CD4-positive, alpha-beta T cell treated with Interleukin-21 for 1 hour (primary cell): ENCODE data around the gene KDM4B.

ENCODE experiments used
- DNase-seq: peaks from one replicate; pipeline ENCODE4 v3.0.0-alpha.2; 2020

KDM4B gene

DNA sequence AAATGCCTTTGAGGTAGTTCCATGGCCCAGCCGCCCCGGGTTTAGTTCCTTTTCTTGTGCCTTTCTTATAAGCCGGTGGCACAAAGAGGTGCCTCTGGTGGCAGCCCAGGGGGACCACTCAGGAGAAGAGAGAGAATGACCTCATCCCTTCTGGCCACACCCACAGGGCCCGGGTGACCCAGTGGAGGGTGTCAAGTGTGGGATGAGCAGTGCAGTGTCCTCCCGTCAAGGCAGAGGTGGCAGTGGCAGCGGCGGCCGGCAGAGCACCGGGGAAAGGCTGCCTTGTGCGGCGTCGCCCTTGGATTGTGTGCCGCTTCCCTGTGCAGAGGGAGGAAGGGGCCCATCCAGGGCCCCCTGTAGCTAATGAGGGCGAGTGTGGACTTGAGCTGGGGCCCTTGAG is 47.9 kb downstream of the KDM4B start:
- DNase-seq: no peak

DNA sequence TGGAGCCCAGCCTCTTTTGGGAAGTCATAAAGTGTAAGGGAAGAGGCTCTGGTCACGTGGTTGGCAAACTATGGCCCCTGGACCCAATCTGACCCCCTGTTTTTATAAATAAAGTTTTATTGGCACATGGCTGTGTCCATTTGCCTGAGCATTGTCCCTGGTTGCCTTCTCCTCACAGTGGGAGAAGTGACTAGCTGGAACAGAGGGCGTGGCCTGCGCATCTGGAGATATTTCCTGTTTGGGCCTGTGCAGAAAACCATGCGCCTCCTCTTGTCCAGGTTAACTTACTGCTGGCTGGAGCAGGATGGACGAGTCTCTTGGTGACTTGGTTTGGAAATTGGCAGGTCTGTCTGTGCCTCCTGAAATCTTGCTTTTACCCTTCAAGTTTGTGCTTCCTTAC is 48.3 kb downstream of the KDM4B start:
- DNase-seq: no peak

DNA sequence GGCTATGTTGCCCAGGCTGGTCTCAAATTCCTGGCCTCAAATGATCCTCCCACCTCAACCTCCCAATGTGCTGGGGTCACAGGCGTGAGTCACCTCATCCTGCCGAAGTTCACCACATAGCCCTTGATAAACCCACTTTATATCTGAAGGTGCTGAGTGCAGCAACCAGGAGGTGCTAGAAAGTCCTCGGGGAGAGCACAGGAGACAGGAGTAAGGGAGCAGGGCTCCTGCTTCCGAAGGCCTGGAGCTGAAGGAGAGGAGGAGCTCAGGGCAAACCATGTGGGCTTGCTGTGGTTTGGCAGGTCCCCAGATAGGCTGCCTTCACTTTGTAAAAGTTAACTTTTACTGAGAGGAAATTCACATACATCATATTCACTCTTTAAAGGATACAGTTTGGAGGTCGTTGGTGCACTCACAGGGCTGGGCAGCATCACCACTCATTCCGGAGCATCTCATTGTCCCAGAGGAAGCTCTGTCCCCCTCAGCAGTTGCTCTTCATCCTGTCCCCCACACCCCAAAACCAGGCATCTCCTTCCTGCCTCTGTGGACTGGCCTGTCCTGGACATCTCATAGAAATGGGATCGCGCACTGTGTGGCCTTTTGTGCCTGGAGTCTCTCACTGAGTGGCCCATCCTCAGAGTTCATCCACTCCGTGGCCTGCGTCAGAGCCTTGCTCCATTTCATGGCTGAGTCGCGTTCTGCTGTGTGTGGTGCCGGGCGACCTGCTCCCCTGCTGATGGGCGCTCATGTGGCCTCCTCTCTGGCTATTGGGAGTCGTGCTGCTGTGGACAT is 49.5 kb downstream of the KDM4B start:
- DNase-seq: no peak

DNA sequence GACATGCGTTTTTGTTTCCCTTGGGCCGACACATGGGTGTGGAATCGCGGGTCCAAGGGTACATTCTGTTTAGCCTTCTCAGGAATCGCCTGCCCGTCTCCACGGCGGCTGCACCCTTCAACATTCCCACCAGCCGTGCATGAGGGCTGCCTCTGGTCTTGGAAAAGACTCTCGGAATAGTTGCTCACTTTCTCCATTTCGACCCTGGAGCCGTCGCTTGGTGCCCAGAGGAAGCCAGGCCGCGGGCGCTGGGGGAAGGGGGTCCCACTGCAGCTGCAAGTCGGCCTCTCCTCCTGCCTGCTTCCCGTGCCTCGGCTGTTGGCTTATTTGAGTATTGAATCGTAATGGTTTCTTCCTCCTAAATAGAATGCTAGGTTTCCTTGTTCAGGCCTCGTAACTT is 51.5 kb downstream of the KDM4B start:
- DNase-seq: no peak

DNA sequence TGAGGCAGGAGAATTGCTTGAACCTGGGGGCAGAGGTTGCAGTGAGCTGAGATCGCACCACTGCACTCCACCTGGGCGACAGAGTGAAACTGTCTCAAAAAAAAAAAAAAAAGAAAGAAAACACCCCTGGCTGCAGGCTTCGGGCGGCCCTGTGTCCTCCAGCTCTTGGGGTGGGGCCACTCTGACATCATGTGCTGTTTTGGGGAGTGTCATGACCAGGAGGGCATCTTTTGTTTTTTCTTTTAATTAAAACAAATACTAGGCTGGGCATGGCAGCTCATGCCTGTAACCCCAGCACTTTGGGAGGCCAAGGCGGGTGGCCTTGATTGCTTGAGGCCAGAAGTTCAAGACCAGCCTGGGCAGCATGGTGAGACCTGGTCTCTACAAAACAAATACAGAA is 52.1 kb downstream of the KDM4B start:
- DNase-seq: no peak

GRCh38 chr19:5022066-5022860 is 53.4 kb downstream of the KDM4B start:
- DNase-seq: no peak

- no peak for DNase-seq
Measured at GRCh38 chr19:5023128-5023571, 54.2 kb downstream of the KDM4B start.

- no peak for DNase-seq
Measured at GRCh38 chr19:5024282-5024681, 55.4 kb downstream of the KDM4B start.

DNA sequence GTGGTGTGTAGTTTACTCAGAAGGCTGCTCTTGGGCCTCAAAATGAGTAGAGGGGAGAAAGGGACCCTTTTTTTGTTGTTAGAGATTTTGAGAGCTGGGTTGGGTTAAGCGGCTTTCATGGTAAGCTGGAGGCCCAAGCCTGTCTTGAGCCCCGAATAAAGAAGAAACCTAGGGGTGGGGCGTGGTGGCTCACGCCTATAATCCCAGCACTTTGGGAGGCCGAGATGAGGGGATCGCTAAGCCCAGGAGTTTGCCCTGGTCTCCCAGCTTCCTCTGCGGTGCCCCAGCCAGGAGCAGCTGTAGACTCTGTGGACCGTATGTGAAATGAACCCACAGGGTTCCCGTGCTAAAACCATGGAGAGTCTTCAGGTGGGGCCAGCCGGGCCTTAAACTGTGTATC is 56.1 kb downstream of the KDM4B start:
- no peak for DNase-seq

- no peak for DNase-seq
Measured at GRCh38 chr19:5026706-5027273, 57.9 kb downstream of the KDM4B start.

DNA sequence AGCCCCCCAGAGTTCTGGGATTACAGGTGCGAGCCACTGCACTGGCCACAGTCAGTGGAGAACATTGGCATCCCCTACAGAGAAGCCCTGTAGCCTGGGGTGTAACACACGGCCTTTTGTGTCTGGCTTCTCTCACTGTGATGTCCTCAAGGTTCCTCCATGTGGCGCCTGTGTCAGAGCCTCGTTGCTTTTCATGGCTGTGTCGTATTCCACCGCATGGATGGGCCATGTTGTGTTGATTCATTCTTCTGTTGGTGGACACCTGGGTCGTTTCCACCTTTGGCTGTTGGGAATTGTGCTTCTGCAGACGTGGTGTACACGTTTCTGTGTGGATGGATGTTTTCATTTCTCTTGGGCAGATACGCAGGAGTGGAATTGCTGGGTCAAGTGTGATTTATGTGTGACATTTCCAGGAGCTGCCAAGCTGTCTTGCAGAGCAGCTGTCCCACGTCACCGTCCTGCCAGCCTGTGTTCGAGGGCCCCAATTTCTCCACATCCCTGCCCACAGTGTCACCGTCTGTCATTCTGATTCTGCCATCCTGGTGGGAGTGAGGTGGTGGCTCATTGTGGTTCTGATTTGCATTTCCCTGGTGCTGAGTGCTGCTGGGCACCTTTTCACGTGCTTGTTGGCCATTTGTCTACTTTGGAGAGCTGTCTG is 59.4 kb downstream of the KDM4B start:
- DNase-seq: no peak

- DNase-seq: peak; percentile 62
Measured at GRCh38 chr19:5029596-5029995, 60.7 kb downstream of the KDM4B start.

DNA sequence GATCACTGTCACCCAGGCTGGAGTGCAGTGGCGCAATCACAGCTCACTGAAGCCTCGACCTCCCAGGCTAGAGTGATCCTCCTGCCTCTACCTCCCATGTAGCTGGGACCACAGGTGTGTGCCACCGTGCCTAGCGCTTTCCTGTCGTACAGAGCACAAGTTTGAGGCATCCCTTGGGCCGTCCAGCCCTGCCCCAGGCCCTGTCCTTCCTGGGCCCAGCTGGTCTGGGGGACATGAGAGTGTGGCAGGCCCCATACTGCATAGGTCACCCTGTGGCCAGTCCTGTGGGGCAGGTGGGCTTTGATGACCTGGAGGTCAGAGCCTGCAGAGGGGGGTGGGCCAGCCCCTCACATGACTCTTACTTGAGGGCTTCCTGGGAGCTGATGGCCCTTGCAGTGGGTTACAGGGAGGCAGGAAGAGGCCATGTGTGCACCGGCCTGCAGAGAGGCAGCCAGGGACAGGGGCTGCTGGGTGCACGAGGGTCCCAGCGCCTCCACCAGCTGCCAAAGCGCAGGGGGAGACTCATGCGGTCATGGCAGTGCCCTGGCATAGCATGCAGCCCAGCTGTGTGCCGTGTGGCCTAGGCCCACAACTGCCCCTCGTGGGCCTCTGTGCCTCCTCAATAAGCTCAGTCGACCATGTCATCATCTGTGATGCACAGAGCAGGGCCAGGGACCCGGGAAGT is 61.4 kb downstream of the KDM4B start:
- no peak for DNase-seq

DNA sequence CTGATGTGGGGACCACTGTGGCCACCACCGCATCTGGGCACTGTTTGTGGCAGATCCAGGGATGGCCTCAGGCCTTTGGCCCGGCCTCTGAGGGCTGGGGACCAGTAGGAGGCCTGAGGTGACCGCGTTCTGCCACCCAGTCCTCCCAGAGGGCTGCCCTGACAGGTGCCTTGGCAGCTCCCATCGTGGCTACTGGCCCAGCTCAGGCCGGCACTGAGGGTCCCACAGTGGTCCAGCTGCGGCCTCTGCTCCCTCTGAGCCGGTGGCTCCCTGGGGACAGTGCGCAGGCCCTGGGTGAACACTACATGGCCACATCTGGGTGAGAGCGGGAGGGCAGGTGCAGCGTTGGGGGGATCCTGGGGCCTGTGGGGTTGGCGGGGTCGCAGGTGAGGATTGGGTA is 61.9 kb downstream of the KDM4B start:
- no peak for DNase-seq

GRCh38 chr19:5031231-5032100 is 62.6 kb downstream of the KDM4B start:
- DNase-seq: peak; percentile 79

- DNase-seq: no peak
Measured at GRCh38 chr19:5032101-5032967, 63.4 kb downstream of the KDM4B start.

DNA sequence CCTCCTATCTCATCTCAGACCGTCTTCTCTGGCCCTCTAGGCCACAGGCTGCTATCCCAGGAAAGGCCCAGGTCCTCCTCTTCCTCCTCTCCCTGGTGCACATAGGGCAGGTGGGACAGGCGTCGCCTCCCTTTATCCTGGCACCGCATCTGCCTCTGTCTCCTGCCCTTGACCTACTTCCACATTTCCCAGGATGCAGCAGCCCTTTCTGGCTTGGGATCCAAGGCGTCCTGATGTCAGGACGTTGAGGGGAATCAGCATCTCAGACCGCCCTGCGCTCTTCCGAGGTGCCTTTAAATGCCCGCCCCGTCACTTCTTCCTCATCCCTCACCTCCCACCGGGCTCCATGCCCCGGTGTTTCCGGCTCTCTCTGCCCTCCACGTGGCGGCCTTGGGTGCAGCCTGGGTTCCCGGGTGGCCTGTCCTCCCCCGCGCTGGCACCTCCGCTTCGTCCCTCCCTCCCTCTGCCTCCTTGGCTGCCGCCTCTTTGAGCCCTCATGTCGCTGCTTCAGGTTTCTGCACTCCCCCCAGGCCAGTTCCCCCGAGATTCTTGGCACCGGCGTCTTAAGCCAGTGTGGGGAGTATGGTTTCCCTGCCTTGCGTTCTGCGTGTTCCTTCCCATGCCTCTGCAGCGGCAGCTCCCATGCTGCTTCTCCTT is 66.3 kb downstream of the KDM4B start:
- DNase-seq: no peak

DNA sequence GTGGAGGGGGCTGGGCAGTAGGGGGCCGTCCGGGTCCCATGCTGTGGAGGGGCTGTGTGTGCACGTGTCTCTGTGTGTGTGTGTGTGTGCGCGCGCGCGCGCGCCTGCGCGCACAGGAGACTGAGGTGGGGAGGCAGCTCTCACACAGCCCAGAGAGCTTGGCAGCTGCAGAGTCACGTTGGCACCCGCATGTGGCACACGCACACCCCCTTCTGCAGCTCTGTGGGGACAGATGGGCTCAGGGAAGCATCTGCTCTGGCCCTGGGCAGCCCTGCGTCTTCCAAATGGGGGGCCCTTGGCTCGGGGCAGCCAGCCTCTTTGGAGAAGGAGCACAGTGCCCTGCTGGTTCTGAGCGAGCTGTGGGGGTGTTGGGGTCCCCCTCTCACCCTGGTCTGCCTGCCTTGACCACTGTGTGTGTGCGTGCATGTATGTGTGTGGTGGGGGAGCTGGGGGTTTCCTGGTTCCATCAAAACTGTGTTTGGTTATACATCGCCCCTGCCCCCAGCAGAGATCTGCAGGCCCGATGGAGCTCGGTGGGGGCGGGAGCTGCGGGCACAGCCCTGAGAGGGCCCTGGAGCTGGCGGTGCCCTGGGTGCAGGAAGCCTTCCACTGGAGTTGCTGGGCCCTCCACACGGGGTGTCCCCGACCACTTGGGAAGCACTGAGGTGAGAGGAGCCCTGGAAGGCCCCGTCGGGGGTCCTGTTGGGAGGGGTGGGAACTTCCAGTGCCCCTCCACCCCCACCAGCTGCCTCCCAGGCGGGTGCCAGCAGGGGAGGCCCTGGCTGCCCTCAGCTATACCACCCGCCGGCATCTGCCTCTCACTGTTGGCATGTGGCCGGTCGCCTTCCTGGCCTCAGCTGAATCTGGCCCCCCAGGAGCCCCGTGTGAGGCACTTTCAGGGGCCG is 67.1 kb downstream of the KDM4B start:
- DNase-seq: no peak
